GM06990 (cell line): ENCODE data around the gene ALB.

Source experiments
- DNase-seq: peaks from one replicate; pipeline ENCODE4 v3.0.0-alpha.2; 2011; ENCODE audit not compliant: insufficient read length; ENCODE audit errors: extremely low read depth
- H3K27me3 ChIP-seq: replicated peaks from 2 replicates; pipeline ENCODE4 v1.6.0; 2011; ENCODE audit warnings: low read length; ENCODE audit not compliant: control insufficient read depth, insufficient read depth
- H3K36me3 ChIP-seq: 2 replicates; pipeline ENCODE4 v1.5.1; 2011; ENCODE audit warnings: low read length; ENCODE audit not compliant: control insufficient read depth, insufficient read depth
- H3K4me3 ChIP-seq: replicated peaks from 2 replicates; pipeline ENCODE4 v1.5.1; 2011; ENCODE audit warnings: low read depth, mild to moderate bottlenecking, control low read depth, low read length
- CTCF ChIP-seq: IDR thresholded peaks from 2 replicates; pipeline ENCODE4 v1.5.1; 2011; ENCODE audit warnings: low read length, control low read depth, mild to moderate bottlenecking, inconsistent platforms; ENCODE audit not compliant: insufficient read depth, poor library complexity, severe bottlenecking

Gene ALB

GRCh38 chr4:73443224-73443623 is 39.1 kb downstream of the ALB start:
- no peak for DNase-seq
- Histone ChIP-seq H3K36me3 (no peaks in the 10 kb centered on the region), H3K27me3 (no peaks in the 10 kb centered on the region), H3K4me3 (no peak overlapping the region)
- no peak for TF ChIP-seq CTCF

DNA sequence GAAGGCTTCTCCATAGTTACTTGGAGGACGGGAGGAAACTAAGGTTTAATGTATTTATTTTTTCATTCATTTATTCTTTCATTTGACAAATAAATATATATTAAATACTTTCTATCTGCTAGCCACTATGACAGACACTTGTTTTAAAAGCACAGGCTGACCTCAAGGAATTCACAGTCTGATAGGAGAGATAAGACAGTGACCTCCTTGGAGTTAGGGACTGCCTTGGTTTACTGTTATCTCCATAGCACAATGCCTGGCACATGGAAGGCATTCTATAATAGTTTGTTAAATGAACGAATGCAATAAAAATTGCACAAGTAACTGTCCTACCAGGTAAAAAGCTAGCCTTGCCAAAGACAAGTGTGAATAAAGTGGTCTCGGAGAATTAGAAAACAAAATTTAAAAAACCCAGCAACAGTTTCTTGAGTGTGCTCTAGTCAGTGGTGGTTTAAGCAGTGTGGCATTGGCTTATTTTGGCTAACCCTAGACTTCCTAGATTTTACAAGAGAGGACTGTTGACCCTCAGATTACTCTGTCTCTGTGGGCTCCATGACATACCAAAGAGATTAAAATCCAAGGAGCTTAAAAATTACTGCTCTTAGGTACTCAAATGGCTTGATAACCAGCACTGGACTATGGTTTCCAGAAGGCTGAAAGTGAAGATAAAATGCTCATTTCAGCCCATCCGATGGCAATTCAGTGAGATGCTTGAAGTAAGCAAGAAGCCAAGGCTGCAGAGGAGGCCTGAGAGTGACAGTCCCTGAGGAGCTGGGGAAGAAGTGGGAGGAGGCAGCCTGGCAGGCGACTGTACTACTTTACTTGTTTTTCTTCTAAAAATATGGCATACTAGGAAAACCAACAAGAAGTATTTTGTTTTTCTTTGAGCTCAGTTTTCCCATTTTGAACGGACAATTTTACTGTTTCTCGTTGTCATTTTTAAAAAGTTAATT is 41.6 kb downstream of the ALB start:
- Histone ChIP-seq H3K4me3 (no peak overlapping the region), H3K36me3 (no peaks in the 10 kb centered on the region), H3K27me3 (no peaks in the 10 kb centered on the region)
- no peak for TF ChIP-seq CTCF
- no peak for DNase-seq

DNA sequence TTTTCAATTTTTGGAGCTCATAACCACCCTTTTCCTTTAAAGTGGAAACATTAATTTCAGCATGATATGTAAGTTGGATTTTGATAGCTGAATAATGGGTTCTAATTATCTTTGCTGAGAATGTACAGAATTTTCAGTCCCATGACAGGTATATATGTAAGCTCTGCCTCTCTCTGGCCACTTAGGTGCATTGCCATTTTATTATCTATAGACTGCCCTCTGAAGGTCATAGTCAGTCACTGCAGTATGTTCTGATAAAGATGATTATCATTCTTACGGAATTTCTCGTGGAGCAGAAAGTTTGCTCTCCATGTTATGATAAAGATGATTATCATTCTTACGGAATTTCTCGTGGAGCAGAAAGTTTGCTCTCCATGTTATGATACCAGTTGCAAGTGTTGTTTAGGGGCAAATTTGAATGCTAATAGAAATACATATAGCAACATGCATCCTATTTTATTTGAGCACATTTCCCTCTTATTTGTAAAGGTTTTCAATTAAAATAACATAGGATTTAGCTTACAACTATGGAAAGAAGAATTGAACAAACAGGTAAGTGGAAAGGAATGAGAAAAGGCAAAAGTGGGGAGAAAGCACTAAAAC is 42.4 kb downstream of the ALB start:
- TF ChIP-seq CTCF, result peak; percentile 73
- no peaks in the 10 kb centered on the region for H3K36me3 ChIP-seq
- no peaks in the 10 kb centered on the region for H3K27me3 ChIP-seq
- H3K4me3 ChIP-seq, result no peak overlapping the region
- DNase-seq, result no peak

DNA sequence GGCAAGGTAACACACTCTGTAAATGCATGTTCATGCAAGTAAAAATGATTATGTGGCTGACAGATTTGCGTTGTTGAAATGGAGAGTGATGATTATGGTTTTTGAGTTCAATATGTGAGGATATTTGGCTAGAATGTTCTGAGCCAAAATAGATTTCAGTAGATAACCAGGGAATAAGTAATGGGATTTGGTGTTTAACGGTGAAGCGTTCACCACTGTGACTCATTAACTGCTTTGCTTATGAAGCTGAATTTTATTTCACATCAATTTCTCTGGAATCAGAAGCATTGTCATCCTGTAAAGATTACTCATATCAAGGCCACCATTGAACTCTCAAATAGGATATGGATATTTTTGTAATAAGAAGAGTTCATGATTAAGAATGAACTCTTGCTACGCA is 43.6 kb downstream of the ALB start:
- Histone ChIP-seq H3K27me3 (no peaks in the 10 kb centered on the region; the same call in 1 of the 2 replicates), H3K4me3 (no peak overlapping the region), H3K36me3 (no peaks in the 10 kb centered on the region)
- TF ChIP-seq CTCF, result no peak
- DNase-seq, result no peak

- no peak for TF ChIP-seq CTCF
- no peak for DNase-seq
- Histone ChIP-seq H3K36me3 (no peaks in the 10 kb centered on the region), H3K4me3 (no peak overlapping the region), H3K27me3 (no peaks in the 10 kb centered on the region; the same call in 1 of the 2 replicates)
These were observed 44.5 kb downstream of the ALB start for GRCh38 chr4:73448448-73449203.
